GM18861 (cell line): ENCODE results near the gene TMCO6.

ENCODE experiments used
- ATAC-seq: cut with Tn5 transposase; IDR thresholded peaks from one replicate; pipeline ENCODE4 v1.9.1; 2021; ENCODE audit not compliant: unreplicated experiment

TMCO6 gene

DNA sequence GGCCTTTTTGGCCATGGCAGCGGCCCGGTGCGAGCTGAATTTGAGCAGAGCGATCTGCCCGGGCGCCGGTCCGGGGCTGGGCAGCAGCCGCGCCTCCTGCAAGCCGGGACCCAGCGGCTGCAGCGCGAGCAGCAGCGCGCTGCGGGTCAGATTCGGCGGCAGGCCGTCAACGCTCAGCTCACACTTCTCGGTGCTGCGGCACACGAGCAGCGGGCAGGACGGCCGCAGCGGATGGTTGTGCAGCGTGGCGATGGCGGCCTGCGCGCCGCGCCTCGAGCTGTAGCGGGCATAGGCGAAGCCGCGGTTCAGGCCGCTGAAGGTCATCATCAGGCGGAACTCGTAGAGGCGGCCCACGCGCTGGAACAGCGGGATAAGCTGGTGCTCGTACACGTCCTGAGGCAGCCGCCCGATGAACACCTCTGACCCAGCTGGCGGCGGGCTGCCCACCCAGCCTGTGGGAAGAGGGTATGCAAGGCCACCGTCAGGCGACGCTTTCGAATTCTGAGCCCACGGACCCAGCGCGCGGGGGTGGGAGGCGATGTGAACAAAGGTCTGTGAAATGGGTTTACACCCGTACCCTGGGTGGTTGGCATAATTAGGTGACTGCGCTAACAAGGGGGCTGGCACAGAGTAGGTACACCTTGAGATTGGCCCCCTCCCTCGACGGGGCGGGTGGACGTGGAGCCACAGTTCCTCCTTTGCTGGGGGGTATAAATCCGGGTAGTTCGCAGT is 33.4 kb downstream of the TMCO6 start:
- no peak for ATAC-seq

GRCh38 chr5:140673187-140673976 is 34.1 kb downstream of the TMCO6 start, which contains the start of gene DND1:
DND1 (minus strand) TSS chr5:140673576; CDS start chr5:140673542, 34 bp downstream.
- no peak for ATAC-seq

GRCh38 chr5:140674211-140674610 is 35.0 kb downstream of the TMCO6 start:
- ATAC-seq: no peak

GRCh38 chr5:140674629-140675028 is 35.4 kb downstream of the TMCO6 start:
- no peak for ATAC-seq

DNA sequence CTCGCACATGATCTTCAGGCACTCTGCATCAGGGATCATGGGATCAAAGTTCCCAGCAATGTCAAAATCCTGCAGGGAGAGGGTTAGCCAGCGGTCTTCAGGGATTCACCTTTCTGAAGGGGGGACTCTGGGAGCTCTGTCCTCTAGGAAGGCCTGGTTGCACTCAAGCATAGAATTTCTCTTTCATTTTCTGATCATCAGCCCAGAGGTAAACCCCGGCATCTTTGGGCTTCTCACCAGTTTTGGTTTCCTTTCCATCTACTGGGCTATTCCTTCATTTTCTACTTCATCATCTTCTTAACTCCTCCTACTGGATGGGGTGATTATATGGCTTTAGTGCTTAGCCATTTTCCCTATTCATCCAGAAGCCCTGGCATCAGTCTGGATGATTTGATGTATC is 38.7 kb downstream of the TMCO6 start:
- ATAC-seq: no peak

GRCh38 chr5:140678993-140679392 is 39.7 kb downstream of the TMCO6 start:
- no peak for ATAC-seq

GRCh38 chr5:140690376-140690932 is 51.2 kb downstream of the TMCO6 start:
- ATAC-seq: no peak

DNA sequence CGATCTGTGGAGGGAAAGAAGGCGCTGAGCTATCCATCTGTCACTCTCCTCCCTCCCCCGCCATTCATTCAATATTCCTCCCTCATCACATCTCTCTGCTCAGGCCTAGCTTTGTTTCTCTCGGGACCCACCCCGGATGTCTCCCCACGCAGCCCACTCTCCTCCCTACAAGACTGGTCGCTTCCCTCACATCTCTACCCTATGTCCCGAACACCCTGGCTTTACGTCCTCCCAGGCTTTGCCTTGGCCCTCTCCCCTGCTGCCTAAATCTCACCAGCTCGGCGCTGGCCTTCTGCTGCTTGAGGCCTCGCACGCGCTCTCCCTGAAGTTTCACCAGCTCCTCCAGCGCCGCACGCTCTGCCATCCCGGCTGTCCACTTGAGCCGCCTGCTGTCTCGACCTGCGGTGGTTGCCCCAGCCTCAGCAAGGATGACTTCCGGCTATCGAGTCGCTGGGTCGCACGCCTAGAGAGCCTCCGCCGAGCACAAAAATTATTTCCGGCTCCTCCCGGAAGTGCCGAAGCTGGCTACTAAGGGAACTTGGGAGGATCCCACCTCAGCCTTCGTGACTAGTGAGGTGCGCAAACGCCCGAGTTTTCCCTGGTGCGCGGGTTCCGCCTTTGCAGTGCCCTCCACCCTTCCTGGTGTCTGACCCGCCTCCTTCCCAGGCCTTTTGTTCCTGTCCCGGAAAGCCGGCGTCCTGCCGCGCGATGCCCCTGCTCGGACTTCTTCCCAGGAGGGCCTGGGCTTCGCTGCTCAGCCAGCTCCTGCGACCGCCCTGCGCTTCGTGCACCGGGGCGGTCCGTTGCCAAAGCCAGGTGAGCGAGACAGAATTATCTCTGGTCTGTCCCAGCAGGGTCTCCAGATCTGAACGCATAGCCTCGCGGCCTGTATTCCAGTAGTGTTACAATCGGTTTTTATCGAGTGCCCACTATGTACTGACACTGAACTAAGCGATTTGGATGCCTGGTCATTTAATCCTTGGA is 52.0 kb downstream of the TMCO6 start, which contains the start of the genes HARS1 and HARS2:
HARS1 (minus strand) TSS at position 430 of the 984 bp plus-strand sequence; CDS start at position 364, 66 bp downstream.
HARS2 (plus strand) TSS at position 515 of the 984 bp plus-strand sequence; CDS start at position 709, 194 bp downstream.
- peak; percentile 96 for ATAC-seq

GRCh38 chr5:140694276-140694675 is 55.0 kb downstream of the TMCO6 start:
- no peak for ATAC-seq
